Osteoblast (primary cell): ENCODE results near the gene EXOC3L4. TPM values are rescaled to one million over a fixed set of nuclear protein-coding genes. Genes with fewer than 3 reads are reported as not detected.

Experiments
- DNase-seq: peaks from one replicate; pipeline ENCODE4 v3.0.0; 2011; ENCODE audit warnings: low spot score, mixed read lengths; ENCODE audit not compliant: insufficient read length; ENCODE audit errors: missing footprints
- H2AFZ ChIP-seq: 2 replicates; pipeline ENCODE4 v1.6.0; 2011; ENCODE audit warnings: mild to moderate bottlenecking, low read length
- H3K27ac ChIP-seq: 2 replicates; pipeline ENCODE4 v1.5.1; 2011; ENCODE audit warnings: mild to moderate bottlenecking, low read depth, low read length, moderate library complexity
- H3K27me3 ChIP-seq: 2 replicates; pipeline ENCODE4 v1.6.0; 2012; ENCODE audit warnings: mild to moderate bottlenecking, control low read depth, inconsistent platforms, low read length, moderate library complexity; ENCODE audit not compliant: insufficient read depth
- H3K36me3 ChIP-seq: 2 replicates; pipeline ENCODE4 v1.5.1; 2011; ENCODE audit warnings: mild to moderate bottlenecking, low read length, control low read depth, moderate library complexity; ENCODE audit not compliant: insufficient read depth
- H3K4me1 ChIP-seq: 2 replicates; pipeline ENCODE4 v1.5.1; 2011; ENCODE audit warnings: mild to moderate bottlenecking, low read length, control low read depth, moderate library complexity; ENCODE audit not compliant: insufficient read depth
- H3K4me2 ChIP-seq: 2 replicates; pipeline ENCODE4 v1.6.0; 2011; ENCODE audit warnings: mild to moderate bottlenecking, low read length; ENCODE audit not compliant: insufficient read depth
- H3K4me3 ChIP-seq: fragments of 200-600 bp; sonication (generic); 3 replicates; pipeline ENCODE4 v1.5.1; 2012; ENCODE audit warnings: mild to moderate bottlenecking, low read length, inconsistent platforms; ENCODE audit not compliant: insufficient read depth
- H3K79me2 ChIP-seq: 2 replicates; pipeline ENCODE4 v1.6.0; 2012; ENCODE audit warnings: mild to moderate bottlenecking, low read length, control low read depth, inconsistent platforms; ENCODE audit not compliant: insufficient read depth
- H3K9me3 ChIP-seq: 2 replicates; pipeline ENCODE4 v1.5.1; 2011; ENCODE audit warnings: low read depth, low read length, control low read depth
- H4K20me1 ChIP-seq: 2 replicates; pipeline ENCODE4 v1.6.0; 2012; ENCODE audit warnings: mild to moderate bottlenecking, low read length, control low read depth; ENCODE audit not compliant: insufficient read depth
- CTCF ChIP-seq: IDR thresholded peaks from 2 replicates; pipeline ENCODE4 v1.5.1; 2011; ENCODE audit warnings: mild to moderate bottlenecking, low read depth, low read length, moderate library complexity; ENCODE audit errors: extremely low read depth
- total RNA-seq: library from RNA; depleted of rRNA; stranded (reverse); fragments of >200 nt; gene quantifications from 2 replicates; pipeline ENCODE4 v1.2.3, GENCODE V29; 2012

Gene EXOC3L4
- total RNA-seq, 1 donor: not detected

GRCh38 chr14:103097994-103098957 lies 3.8 kb downstream of the EXOC3L4 start:
- no peak for DNase-seq
- Histone ChIP-seq H3K27ac (no peak overlapping the region), H3K4me1 (no peaks in the 10 kb centered on the region), H4K20me1 (no peaks in the 10 kb centered on the region), H3K27me3 (peaks cover 11% of the 10 kb centered on the region), H3K79me2 (no peaks in the 10 kb centered on the region), H3K9me3 (no peaks in the 10 kb centered on the region), H3K4me2 (no peak overlapping the region), H3K36me3 (no peaks in the 10 kb centered on the region), H3K4me3 (no peak overlapping the region), H2AFZ (no peak overlapping the region)
- no peak for TF ChIP-seq CTCF

GRCh38 chr14:103099081-103099732 lies 4.7 kb downstream of the EXOC3L4 start:
- Histone ChIP-seq H3K4me1 (no peaks in the 10 kb centered on the region), H3K79me2 (no peaks in the 10 kb centered on the region), H3K27me3 (peaks cover 20% of the 10 kb centered on the region), H3K36me3 (no peaks in the 10 kb centered on the region), H3K4me3 (no peak overlapping the region), H4K20me1 (no peaks in the 10 kb centered on the region), H2AFZ (no peak overlapping the region), H3K27ac (no peak overlapping the region), H3K9me3 (no peaks in the 10 kb centered on the region), H3K4me2 (no peak overlapping the region)
- DNase-seq: no peak
- no peak for TF ChIP-seq CTCF

GRCh38 chr14:103099733-103100280 lies 5.3 kb downstream of the EXOC3L4 start:
- Histone ChIP-seq H3K4me3 (no peak overlapping the region), H3K79me2 (no peaks in the 10 kb centered on the region), H3K4me1 (no peaks in the 10 kb centered on the region), H3K36me3 (no peaks in the 10 kb centered on the region), H3K4me2 (no peak overlapping the region), H3K9me3 (no peaks in the 10 kb centered on the region), H3K27ac (no peak overlapping the region), H3K27me3 (peaks cover 26% of the 10 kb centered on the region), H2AFZ (no peak overlapping the region), H4K20me1 (no peaks in the 10 kb centered on the region)
- no peak for DNase-seq
- TF ChIP-seq CTCF: no peak
